ENCODE results near the gene RIMS3. TPM values are rescaled to one million over a fixed set of nuclear protein-coding genes. Genes with fewer than 3 reads are reported as not detected.
"Not testable (repeated sequence)": the region's sequence is repeated elsewhere in the genome, so short reads cannot be mapped to it uniquely, and the experiment has no call there.

Gene RIMS3
- polyA plus RNA-seq, 1 donor from 2014 or later = 31.6 TPM

DNA sequence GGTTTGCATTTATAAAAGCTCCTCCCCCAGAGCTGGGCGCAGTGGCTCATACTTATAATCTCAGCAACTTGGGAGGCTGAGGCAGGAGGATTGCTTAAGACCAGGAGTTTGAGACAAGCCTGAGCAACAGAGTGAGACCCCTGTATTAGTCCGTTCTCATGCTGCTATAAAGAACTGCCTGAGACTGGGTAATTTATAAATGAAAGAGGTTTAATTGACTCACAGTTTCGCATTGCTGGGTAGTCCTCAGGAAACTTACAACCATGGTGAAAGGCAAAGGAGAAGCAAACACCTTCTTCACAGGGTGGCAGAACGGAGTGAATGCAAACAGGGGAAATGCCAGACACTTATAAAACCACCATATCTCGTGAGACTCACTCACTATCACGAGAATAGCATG is 81.5 kb downstream of the RIMS3 start:
- Histone ChIP-seq H3K4me3 (ENCODE audit: low read length) (no peak overlapping the region), H3K36me3 (ENCODE audit: insufficient read depth, low read length) (no peaks in the 10 kb centered on the region), H3F3A (ENCODE audit: insufficient read depth, low read length, poor library complexity, severe bottlenecking) (no peaks in the 10 kb centered on the region), H3K27ac (ENCODE audit: low read length) (no peak overlapping the region), H3K79me2 (replicated peaks; ENCODE audit: insufficient read depth, low read length) (no peaks in the 10 kb centered on the region), H4K20me1 (ENCODE audit: insufficient read depth) (no peaks in the 10 kb centered on the region), H3K9me3 (ENCODE audit: low read length) (no peaks in the 10 kb centered on the region), H3K27me3 (ENCODE audit: insufficient read depth, low read depth, low read length) (no peaks in the 10 kb centered on the region), H2AFZ (ENCODE audit: low read depth, low read length) (no peak overlapping the region), H3K9ac (ENCODE audit: low read length) (no peak overlapping the region), H3K9me2 (ENCODE audit: insufficient read depth, low read length) (no peaks in the 10 kb centered on the region), H3K4me2 (ENCODE audit: low read length) (no peak overlapping the region)
- no peak for TF ChIP-seq TAF1 (IDR thresholded peaks at IDR 0.05; ENCODE audit: low read depth)
- no peak for TF ChIP-seq SMC3 (conservative IDR thresholded peaks at IDR 0.05; ENCODE audit: poor library complexity)
- TF ChIP-seq, protein P1, sequence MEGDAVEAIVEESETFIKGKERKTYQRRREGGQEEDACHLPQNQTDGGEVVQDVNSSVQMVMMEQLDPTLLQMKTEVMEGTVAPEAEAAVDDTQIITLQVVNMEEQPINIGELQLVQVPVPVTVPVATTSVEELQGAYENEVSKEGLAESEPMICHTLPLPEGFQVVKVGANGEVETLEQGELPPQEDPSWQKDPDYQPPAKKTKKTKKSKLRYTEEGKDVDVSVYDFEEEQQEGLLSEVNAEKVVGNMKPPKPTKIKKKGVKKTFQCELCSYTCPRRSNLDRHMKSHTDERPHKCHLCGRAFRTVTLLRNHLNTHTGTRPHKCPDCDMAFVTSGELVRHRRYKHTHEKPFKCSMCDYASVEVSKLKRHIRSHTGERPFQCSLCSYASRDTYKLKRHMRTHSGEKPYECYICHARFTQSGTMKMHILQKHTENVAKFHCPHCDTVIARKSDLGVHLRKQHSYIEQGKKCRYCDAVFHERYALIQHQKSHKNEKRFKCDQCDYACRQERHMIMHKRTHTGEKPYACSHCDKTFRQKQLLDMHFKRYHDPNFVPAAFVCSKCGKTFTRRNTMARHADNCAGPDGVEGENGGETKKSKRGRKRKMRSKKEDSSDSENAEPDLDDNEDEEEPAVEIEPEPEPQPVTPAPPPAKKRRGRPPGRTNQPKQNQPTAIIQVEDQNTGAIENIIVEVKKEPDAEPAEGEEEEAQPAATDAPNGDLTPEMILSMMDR (IDR thresholded peaks at IDR 0.05; ENCODE audit: poor library complexity, severe bottlenecking) = no peak
- TF ChIP-seq POLR2AphosphoS5 (IDR thresholded peaks at IDR 0.05) = no peak
- TF ChIP-seq EZH2 (IDR thresholded peaks at IDR 0.05; ENCODE audit: borderline replicate concordance, insufficient read depth, low read length, poor library complexity, severe bottlenecking) = no peak
- TF ChIP-seq MXI1 (conservative IDR thresholded peaks at IDR 0.05; ENCODE audit: poor library complexity, severe bottlenecking) = no peak
- TF ChIP-seq RAD21 (conservative IDR thresholded peaks at IDR 0.05) = no peak
- no peak for TF ChIP-seq EP300 (conservative IDR thresholded peaks at IDR 0.05; ENCODE audit: poor library complexity, severe bottlenecking)
- TF ChIP-seq, protein P2, sequence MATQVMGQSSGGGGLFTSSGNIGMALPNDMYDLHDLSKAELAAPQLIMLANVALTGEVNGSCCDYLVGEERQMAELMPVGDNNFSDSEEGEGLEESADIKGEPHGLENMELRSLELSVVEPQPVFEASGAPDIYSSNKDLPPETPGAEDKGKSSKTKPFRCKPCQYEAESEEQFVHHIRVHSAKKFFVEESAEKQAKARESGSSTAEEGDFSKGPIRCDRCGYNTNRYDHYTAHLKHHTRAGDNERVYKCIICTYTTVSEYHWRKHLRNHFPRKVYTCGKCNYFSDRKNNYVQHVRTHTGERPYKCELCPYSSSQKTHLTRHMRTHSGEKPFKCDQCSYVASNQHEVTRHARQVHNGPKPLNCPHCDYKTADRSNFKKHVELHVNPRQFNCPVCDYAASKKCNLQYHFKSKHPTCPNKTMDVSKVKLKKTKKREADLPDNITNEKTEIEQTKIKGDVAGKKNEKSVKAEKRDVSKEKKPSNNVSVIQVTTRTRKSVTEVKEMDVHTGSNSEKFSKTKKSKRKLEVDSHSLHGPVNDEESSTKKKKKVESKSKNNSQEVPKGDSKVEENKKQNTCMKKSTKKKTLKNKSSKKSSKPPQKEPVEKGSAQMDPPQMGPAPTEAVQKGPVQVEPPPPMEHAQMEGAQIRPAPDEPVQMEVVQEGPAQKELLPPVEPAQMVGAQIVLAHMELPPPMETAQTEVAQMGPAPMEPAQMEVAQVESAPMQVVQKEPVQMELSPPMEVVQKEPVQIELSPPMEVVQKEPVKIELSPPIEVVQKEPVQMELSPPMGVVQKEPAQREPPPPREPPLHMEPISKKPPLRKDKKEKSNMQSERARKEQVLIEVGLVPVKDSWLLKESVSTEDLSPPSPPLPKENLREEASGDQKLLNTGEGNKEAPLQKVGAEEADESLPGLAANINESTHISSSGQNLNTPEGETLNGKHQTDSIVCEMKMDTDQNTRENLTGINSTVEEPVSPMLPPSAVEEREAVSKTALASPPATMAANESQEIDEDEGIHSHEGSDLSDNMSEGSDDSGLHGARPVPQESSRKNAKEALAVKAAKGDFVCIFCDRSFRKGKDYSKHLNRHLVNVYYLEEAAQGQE (IDR thresholded peaks at IDR 0.05; ENCODE audit: borderline replicate concordance) = no peak

DNA sequence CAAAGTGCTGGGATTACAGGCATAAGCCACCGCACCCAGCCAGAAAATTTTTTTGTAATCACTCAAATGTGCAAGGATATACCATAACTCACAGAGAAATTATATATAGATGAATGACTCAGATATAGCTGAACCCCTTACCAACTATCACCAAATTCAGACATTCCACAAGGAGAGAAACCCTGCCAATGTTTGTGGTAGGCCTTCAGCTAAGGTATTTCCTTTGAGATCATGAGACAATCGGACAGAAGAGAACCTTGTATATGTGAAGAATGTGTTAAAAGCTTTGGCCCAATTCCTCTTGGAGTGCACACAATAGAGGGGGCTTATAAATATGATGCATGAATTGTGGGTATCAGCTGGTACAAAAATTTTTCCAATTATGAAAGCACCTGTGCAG is 83.4 kb downstream of the RIMS3 start:
- no peaks in the 10 kb centered on the region for H4K20me1 ChIP-seq (ENCODE audit: insufficient read depth)
- no peaks in the 10 kb centered on the region for H3F3A ChIP-seq (ENCODE audit: insufficient read depth, low read length, poor library complexity, severe bottlenecking)
- no peaks in the 10 kb centered on the region for H3K9me3 ChIP-seq (ENCODE audit: low read length)
- no peaks in the 10 kb centered on the region for H3K79me2 ChIP-seq (replicated peaks; ENCODE audit: insufficient read depth, low read length)
- TF ChIP-seq EZH2 (IDR thresholded peaks at IDR 0.05; ENCODE audit: borderline replicate concordance, insufficient read depth, low read length, poor library complexity, severe bottlenecking) (no peak), EP300 (conservative IDR thresholded peaks at IDR 0.05; ENCODE audit: poor library complexity, severe bottlenecking) (no peak)
- no peak overlapping the region for H3K4me2 ChIP-seq (ENCODE audit: low read length)
- H3K27me3 ChIP-seq (ENCODE audit: insufficient read depth, low read depth, low read length) = no peaks in the 10 kb centered on the region
- no peaks in the 10 kb centered on the region for H3K9me2 ChIP-seq (ENCODE audit: insufficient read depth, low read length)
- H2AFZ ChIP-seq (ENCODE audit: low read depth, low read length) = no peak overlapping the region
- H3K9ac ChIP-seq (ENCODE audit: low read length) = no peak overlapping the region
- no peak overlapping the region for H3K27ac ChIP-seq (ENCODE audit: low read length)
- H3K36me3 ChIP-seq (ENCODE audit: insufficient read depth, low read length) = no peaks in the 10 kb centered on the region
- no peak overlapping the region for H3K4me3 ChIP-seq (ENCODE audit: low read length)

DNA sequence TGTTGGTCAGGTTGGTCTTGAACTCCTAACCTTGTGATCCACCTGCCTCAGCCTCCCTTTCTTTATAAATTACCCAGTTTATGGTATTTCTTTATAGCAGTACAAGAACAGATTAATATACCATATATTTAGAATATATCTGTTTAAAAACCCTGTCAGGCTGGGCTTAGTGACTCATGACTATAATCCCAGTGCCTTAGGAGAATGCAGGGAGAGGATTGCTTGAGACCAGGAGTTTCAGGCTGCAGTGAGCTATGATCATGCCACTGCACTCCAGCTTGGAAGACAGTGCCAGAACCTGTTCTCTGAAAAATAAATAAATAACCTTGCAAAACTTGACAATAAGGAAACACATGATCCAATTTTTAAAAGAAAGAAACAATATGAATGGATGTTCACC is 90.1 kb downstream of the RIMS3 start:
- Histone ChIP-seq H3K9ac (ENCODE audit: low read length) (no peak overlapping the region), H3K79me2 (replicated peaks; ENCODE audit: insufficient read depth, low read length) (no peaks in the 10 kb centered on the region), H3K36me3 (ENCODE audit: insufficient read depth, low read length) (no peaks in the 10 kb centered on the region), H3K27me3 (ENCODE audit: insufficient read depth, low read depth, low read length) (no peaks in the 10 kb centered on the region), H3K9me3 (ENCODE audit: low read length) (peaks cover 2% of the 10 kb centered on the region), H3K27ac (ENCODE audit: low read length) (no peak overlapping the region), H4K20me1 (ENCODE audit: insufficient read depth) (no peaks in the 10 kb centered on the region), H3K4me3 (ENCODE audit: low read length) (no peak overlapping the region), H2AFZ (ENCODE audit: low read depth, low read length) (no peak overlapping the region), H3K4me2 (ENCODE audit: low read length) (no peak overlapping the region), H3K9me2 (ENCODE audit: insufficient read depth, low read length) (no peaks in the 10 kb centered on the region), H3F3A (ENCODE audit: insufficient read depth, low read length, poor library complexity, severe bottlenecking) (no peaks in the 10 kb centered on the region)
- TF ChIP-seq TAF1 (IDR thresholded peaks at IDR 0.05; ENCODE audit: low read depth) = no peak

DNA sequence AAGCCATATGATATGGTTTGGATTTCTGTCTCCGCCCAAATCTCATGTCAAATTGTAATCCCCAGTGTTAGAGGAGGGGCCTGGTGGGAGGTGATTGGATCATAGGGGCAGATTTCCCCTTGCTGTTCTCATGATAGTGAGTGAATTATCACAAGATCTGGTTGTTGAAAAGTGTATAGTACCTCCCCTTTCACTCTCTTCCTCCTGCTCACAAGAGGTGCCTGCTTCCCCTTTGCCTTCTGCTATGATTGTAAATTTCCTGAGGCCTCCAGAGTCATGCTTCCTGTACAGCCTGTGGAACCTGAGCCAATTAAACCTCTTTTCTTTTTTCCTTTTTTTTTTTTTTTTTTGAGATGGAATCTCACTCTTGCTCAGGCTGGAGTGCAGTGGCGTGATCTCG is 90.7 kb downstream of the RIMS3 start:
- not testable (repeated sequence) for H3K27ac ChIP-seq (ENCODE audit: low read length); H3K4me2 ChIP-seq (ENCODE audit: low read length)

More for the DNA sequence above, 90.7 kb downstream of the RIMS3 start:
- H3F3A ChIP-seq (ENCODE audit: insufficient read depth, low read length, poor library complexity, severe bottlenecking); H3K9ac ChIP-seq (ENCODE audit: low read length); H3K9me3 ChIP-seq (ENCODE audit: low read length); H3K9me2 ChIP-seq (ENCODE audit: insufficient read depth, low read length); H2AFZ ChIP-seq (ENCODE audit: low read depth, low read length); H4K20me1 ChIP-seq (ENCODE audit: insufficient read depth); H3K79me2 ChIP-seq (replicated peaks; ENCODE audit: insufficient read depth, low read length); H3K4me3 ChIP-seq (ENCODE audit: low read length); H3K27me3 ChIP-seq (ENCODE audit: insufficient read depth, low read depth, low read length); H3K36me3 ChIP-seq (ENCODE audit: insufficient read depth, low read length): not testable (repeated sequence)

Data from neural cell (in vitro differentiated cells).